Fibroblast of mammary gland (primary cell): Measurements from ENCODE around the gene MDM2.

Experiments
- DNase-seq: peaks from one replicate; pipeline ENCODE4 v3.0.0-alpha.2; 2010; ENCODE audit warnings: low read depth
- H3K4me3 ChIP-seq: 2 replicates; pipeline ENCODE4 v1.5.1; 2011; ENCODE audit warnings: low read depth, mild to moderate bottlenecking, low read length, moderate library complexity; ENCODE audit not compliant: control insufficient read depth
- TF ChIP-seq, protein P1 (sequence below): conservative IDR thresholded peaks from 2 replicates; pipeline ENCODE4 v1.5.1; 2011; ENCODE audit warnings: low read depth, low read length, inconsistent platforms; ENCODE audit not compliant: control insufficient read depth, insufficient read depth

Gene MDM2

GRCh38 chr12:68765696-68766095, 42.3 kb upstream of the MDM2 start:
- TF ChIP-seq, protein P1, sequence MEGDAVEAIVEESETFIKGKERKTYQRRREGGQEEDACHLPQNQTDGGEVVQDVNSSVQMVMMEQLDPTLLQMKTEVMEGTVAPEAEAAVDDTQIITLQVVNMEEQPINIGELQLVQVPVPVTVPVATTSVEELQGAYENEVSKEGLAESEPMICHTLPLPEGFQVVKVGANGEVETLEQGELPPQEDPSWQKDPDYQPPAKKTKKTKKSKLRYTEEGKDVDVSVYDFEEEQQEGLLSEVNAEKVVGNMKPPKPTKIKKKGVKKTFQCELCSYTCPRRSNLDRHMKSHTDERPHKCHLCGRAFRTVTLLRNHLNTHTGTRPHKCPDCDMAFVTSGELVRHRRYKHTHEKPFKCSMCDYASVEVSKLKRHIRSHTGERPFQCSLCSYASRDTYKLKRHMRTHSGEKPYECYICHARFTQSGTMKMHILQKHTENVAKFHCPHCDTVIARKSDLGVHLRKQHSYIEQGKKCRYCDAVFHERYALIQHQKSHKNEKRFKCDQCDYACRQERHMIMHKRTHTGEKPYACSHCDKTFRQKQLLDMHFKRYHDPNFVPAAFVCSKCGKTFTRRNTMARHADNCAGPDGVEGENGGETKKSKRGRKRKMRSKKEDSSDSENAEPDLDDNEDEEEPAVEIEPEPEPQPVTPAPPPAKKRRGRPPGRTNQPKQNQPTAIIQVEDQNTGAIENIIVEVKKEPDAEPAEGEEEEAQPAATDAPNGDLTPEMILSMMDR: no peak
- no peak for DNase-seq

GRCh38 chr12:68766646-68767045, 41.3 kb upstream of the MDM2 start:
- no peak for DNase-seq
- H3K4me3 ChIP-seq: no peak overlapping the region
- TF ChIP-seq, protein P1: no peak

More at GRCh38 chr12:68765696-68766095, 42.3 kb upstream of the MDM2 start:
- no peak overlapping the region for H3K4me3 ChIP-seq

DNA sequence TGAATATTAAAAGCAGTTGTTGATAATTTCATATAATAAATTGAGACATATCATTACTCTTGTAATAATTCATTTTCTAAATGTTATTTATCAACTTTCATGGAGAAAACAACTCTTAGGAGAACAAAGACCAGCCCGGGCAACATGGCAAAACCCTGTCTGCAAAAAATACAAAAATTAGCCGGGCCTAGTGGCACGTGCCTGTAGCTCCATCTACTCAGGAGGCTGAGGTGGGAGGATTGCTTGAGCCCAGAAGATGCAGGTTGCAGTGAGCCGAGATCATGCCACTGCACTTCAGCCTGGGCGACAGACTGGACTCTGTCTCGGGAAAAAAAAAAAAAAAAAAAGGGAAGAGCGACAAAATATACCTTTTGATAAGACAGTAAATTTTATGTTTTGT, 40.8 kb upstream of the MDM2 start:
- TF ChIP-seq, protein P1: no peak
- no peak overlapping the region for H3K4me3 ChIP-seq
- DNase-seq: no peak

DNA sequence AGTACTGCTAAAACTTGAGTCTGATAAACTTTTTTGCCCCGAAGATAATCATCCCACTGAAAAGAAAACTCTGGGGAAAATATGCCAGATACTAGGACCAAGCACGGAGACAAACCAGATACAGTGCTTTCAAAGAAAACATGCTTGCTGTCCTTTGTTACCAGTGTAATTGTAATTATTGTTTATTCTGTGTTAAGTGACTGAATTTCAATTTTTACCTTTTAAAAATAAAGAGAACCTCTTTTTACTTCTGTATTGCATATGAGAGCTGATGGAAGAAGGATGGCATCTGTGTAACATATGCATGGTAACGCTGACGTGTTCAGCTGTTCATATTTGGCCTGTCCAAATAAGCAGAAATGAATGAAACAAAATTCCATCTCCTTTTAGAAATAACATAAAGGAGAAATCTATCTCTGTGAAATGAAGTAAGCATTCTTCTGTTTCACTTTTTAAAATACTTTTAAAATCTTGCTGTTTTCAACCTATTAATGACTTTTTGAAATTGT, 39.5 kb upstream of the MDM2 start:
- DNase-seq: no peak
- H3K4me3 ChIP-seq: no peak overlapping the region
- TF ChIP-seq, protein P1: no peak

DNA sequence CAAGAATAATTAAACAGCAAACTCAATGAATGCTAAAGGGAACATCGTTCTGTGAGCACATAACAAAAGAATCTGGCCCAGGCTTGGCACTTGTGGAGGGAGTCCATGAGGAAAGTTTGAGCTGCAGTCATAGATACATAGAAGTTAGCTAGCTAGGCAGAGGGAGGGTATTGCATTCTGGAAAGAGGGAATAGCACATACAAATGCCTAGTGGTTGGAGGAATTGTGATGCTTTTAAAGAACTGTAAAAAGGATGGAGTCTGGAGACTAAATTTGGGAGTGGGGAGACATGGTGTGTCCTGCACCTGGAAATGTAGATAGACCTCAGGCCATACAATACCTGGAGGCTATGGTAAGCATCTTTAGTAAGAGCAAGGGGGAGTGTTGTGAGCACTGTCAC, 38.0 kb upstream of the MDM2 start:
- DNase-seq: no peak
- H3K4me3 ChIP-seq: no peak overlapping the region
- TF ChIP-seq, protein P1: no peak

DNA sequence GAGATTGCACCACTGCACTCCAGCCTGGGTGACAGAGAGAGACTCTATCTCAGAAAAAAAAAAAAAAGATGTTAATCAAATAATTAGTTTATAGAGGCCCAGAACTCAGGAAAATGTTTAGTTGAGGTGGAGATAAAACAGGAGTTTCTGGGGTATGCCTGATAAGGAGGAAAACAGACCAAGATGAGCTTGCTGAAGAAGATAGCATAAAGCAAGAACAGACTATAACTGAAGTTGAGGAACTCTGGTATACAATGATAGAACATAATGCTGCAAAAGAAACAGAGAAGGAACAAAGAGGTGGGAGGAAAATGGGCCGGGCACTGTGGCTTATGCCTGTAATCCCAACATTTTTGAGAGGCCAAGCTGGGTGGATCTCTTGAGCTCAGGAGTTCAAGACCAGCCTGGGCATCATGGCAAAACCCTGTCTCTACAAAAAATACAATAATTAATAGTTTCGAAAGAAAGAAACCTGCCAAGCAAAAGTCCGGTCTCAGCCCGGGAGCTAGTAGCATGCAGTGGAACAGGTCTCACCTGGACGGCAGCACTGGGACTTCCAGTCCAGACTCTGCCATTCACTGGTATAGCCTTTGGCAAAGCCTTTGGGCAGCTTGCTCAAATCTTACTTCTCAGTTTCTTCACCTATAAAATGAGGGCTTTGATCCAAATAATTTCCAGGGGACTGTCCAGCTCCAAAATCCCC, 36.6 kb upstream of the MDM2 start:
- DNase-seq: no peak
- H3K4me3 ChIP-seq: no peak overlapping the region
- TF ChIP-seq, protein P1: no peak
